NB4 (cell line): ENCODE data around the gene MAP1B.

ENCODE experiments used
- MYC ChIP-seq: IDR thresholded peaks from 2 replicates; pipeline ENCODE4 v1.6.1; 2011; ENCODE audit warnings: low read depth, low read length
- POLR2A ChIP-seq: IDR thresholded peaks from 2 replicates; pipeline ENCODE4 v1.6.1; 2011; ENCODE audit warnings: mild to moderate bottlenecking; ENCODE audit not compliant: insufficient read length; ENCODE audit errors: extremely low read depth
- TF ChIP-seq, protein P1 (sequence below): IDR thresholded peaks from 2 replicates; pipeline ENCODE4 v1.6.1; 2011; ENCODE audit warnings: low read depth, low read length
- TF ChIP-seq, protein P2 (sequence below): IDR thresholded peaks from one replicate; pipeline ENCODE4 v1.5.1; 2012; ENCODE audit warnings: low read depth, low read length

DNA sequence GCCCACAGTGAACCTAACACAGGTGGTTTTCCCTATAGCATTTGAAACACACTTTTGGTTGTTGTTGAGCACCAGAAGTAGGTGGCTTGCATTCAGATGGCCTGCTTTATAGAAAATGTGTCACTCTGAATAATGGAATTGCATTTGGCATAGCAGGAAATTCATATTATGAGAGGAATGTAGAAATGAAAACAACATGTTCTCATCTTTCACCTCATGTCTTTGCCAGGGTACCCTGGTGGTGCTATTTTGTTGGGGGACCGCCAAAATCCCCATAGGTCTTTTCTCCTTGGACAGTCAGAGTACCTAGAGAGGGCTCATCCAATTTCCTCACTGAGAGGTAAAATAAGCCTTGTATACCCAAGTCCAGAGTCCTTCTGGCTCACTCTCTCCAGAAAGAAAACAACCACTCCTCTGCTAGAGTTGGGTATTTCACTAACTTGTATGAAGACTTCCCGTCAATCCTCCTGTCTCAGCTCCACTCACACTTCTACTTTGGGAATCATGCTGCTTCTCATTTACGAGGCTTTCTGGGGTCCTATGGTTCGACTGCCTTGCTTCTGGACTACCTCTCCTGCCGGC lies 145.4 kb downstream of the MAP1B start:
- TF ChIP-seq, protein P1, sequence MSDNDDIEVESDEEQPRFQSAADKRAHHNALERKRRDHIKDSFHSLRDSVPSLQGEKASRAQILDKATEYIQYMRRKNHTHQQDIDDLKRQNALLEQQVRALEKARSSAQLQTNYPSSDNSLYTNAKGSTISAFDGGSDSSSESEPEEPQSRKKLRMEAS, result no peak
- TF ChIP-seq, protein P2, sequence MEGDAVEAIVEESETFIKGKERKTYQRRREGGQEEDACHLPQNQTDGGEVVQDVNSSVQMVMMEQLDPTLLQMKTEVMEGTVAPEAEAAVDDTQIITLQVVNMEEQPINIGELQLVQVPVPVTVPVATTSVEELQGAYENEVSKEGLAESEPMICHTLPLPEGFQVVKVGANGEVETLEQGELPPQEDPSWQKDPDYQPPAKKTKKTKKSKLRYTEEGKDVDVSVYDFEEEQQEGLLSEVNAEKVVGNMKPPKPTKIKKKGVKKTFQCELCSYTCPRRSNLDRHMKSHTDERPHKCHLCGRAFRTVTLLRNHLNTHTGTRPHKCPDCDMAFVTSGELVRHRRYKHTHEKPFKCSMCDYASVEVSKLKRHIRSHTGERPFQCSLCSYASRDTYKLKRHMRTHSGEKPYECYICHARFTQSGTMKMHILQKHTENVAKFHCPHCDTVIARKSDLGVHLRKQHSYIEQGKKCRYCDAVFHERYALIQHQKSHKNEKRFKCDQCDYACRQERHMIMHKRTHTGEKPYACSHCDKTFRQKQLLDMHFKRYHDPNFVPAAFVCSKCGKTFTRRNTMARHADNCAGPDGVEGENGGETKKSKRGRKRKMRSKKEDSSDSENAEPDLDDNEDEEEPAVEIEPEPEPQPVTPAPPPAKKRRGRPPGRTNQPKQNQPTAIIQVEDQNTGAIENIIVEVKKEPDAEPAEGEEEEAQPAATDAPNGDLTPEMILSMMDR, result no peak
- TF ChIP-seq POLR2A (no peak), MYC (no peak)
